Fibroblast of skin of right quadriceps (primary cell): ENCODE results near the gene GAS6.
A peak's percentile ranks its signal among the peaks of the same experiment; 100 is the strongest.
"Not testable (repeated sequence)": the region's sequence is repeated elsewhere in the genome, so short reads cannot be mapped to it uniquely, and the experiment has no call there.

Source experiments
- DNase-seq: peaks from one replicate; pipeline ENCODE4 v3.0.0-alpha.2; 2013

The GAS6 gene

DNA sequence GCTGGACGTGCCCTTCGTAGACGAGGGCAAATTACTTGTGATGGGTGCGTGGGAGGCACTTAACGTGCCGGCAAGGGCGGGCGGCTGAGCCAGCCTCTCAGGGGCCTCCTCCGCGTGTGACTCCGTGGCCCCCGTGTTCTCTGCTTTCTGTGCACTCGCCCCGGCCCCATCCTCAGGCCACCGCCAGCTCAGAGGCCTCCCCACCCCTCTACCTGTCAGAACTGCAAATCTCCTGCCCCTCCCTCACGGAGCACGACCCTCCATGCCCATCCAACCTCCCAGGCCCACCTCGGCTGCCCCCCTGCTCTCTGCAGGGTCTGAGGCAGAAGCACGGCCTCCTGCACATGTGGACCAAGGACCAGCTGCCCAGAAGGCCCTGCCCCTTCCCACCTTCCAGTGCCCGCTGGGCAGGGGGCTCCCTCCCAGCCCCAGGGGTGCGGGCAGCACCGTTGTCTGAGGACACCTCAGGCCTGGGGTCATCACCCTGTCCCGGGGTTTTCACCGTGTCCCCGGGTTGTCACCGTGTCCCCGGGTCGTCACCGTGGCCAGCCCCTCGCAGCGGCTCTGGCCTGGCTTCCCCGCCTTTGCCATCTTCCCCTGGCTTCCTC is 60.4 kb downstream of the GAS6 start:
- no peak for DNase-seq

DNA sequence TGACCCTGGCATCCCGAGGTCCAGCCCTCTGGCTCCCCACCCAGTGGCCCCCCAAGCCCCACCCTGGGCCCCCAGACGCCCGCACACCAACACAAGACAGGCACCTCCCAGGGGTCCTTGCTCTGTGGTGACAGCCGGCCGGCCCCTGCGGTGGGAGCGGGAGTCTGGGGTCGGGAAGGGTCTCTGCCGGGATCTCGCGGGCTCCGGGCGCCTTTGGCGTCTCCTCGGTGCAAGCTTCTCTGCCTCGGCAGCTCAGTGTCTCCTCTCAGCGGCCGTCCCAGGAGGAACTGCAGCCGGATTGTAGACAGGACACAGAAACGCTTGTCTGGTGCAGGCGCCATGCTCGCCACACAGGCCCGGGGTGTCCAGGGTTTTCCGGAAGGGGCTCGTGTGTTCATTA is 61.1 kb downstream of the GAS6 start:
- DNase-seq, result no peak

DNA sequence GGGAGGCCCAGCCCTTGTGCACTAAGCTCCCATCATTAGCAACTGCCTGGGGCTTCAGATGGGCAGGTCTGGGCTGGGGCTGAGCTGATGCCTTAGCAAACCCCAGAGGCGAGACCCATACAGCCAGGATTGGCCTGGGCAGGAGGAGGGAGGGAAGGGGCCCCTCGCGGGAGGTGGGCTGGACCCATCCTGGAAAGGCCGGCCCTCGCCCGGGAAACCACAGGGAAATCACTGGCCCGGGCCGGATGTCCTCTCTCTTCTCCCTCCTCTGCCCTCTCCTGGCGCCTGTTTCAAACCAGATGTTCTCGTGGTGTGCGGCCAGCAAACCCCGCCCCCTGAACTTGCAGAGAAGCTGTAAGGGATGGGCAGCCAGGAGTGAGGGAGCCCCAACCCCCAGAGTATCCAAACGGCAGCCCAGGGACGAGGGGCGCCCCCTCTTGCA is 61.8 kb downstream of the GAS6 start:
- peak; percentile 74 for DNase-seq

DNA sequence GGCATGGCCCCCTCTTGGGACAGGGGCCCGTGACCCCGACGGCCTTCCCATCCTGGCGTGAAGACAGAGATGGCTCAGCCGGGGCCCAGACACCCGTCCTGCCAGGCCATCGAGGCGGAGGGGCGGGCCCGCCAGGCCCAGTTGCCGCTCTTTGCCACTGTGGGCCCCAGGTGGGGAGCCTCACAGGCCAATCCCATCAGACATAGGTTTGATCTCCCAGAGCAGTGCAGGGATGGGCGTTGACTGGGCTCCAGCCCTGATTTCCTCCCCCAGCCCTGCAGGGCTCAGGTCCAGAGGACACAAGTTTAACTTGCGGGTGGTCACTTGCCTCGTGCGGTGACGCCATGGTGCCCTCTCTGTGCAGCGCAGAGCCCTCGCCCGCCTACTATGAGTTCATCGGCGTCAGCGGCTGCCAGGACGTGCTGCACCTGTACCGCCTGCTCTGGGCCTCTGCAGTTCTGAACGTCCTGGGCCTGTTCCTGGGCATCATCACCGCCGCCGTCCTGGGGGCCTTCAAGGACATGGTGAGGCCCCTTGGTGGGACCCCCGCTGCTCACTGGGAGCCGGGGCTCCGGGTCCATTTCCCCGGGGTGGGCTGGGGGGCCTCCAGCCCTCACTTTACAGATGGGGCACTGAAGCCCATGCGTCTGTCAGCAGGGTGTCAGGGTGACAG is 62.5 kb downstream of the GAS6 start:
- DNase-seq, result no peak

DNA sequence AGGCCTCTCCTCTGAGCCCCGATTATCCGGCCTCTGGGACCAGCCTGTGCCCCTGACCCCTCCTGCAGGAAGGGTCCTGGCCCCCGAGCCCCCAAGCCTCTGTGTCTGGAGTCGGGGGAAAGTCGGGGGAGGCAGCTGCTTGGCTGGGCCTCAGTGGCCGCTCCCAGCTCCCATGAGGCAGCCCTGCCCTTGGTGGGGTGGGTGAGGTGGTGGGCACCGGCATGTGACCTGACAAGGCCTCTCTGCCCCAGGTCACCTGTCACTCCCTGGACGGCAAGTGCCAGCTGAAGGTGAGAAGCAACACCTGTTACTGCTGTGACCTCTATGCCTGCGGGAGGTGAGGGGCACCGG is 63.3 kb downstream of the GAS6 start:
- DNase-seq, result no peak

DNA sequence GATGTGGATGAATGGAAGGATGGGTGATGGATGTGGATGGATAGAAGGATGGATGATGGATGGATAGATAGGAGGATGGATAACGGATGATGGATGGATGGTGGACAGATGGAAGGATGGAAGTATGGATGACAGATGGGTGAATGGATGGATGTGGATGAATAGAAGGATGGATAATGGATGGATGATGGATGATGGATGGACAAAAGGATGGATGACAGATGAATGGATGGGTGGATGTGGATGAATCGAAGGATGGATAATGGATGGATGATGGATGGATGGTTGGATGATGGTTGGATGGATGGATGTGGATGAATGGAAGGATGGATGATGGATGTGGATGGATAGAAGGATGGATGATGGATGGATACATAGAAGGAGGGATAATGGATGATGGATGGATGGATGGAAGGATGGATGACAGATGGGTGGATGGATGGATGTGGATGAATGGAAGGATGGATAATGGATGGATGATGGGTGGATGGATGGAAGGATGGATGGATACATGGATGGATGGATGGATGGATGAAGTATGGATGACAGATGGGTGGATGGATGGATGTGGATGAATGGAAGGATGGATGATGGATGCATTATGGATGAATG is 65.6 kb downstream of the GAS6 start:
- DNase-seq, result no peak

DNA sequence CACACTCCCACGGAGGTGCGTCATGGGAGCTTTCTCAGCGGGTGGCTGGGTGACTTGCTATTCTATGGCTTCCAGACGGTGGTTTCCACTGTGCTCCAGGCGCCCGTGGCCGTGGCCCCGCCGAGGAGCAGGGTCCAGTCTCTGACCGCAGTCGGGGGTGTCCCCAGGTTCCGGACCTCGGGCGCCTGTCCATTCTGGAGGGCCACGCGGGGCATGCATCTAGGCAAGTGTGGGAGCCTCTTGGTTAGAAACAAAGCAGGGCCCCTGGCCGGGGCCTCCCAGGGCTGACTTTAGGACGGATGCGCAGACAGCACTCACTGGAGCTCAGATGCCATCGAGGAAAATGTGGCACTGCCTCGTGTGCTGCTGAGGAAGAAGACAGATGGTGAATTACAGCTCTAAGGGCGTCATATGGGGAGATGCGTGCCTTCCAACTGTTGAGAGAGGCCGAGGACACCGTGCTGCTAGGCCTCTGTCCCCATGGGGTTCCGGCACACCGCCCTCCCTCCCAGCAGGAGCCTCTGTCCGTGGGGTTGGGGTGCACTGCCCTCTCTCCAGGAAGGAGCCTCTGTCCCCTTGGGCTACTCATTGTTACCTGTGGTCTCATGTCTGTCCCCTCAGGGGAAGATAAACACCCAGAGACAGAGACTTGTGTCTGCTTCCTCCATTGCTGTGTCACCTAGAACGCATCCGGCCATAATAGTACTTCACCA is 66.8 kb downstream of the GAS6 start:
- DNase-seq, result no peak

DNA sequence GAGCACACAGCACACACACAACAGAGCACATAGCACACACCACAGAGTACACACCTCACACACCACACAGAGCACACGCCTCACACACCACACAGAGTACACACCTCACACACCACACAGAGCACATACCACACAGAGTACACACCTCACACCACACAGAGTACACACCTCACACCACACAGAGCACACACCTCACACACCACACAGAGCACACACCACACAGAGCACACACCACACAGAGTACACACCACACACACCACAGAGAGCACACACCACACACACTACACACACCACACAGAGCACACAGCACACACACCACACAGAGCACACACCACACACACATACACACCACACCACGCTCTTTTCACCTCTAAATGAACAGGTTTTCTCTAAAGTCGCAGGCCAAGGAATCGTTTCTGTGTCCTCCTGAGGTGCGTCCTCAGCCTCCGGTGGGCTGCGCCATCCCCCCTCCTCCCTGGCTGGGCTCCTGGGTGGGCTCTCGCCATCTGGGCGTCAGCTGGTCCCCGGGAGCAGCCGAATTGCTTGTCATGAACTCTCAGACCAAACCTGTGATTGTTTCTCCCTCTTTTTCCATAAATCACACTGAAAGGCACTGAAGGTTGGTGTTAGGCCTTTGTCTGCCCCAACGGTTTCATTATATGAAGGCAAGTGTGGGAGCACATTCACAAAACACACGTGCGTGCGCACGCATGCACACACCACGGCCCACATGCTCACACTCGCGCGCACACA is 67.5 kb downstream of the GAS6 start:
- no peak for DNase-seq

DNA sequence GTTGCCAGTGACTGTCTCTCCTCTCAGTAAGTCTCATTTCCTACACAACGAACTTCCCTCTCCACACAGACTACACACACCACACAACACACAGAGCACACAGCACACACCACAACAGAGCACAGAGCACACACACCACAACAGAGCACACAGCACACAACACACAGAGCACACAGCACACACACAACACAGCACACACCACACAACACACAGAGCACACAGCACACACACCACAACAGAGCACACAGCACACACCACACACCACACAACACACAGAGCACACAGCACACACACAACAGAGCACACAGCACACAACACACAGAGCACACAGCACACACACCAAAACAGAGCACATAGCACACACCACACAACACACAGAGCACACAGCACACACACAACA is 68.5 kb downstream of the GAS6 start:
- not testable (repeated sequence) for DNase-seq

DNA sequence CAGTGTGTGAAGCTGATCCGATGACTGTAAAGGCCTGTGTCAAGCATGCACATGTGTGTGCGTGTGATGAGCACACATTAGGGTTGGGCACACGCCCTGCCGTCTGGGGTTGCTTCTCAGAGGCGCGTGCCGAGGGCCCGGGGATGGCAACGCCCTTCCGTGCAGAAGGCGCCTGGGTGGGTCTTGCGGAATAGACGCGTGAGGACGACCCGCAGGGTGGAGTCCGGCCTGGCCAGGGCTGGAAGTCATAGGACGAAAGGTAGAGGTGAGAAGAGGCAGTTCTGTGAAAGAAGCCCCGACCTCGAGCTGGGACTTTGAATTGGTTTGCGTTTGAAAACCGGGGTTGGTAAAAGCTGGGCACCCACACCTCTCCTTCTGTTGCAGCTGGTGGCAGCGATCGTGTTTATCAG is 69.1 kb downstream of the GAS6 start:
- no peak for DNase-seq

DNA sequence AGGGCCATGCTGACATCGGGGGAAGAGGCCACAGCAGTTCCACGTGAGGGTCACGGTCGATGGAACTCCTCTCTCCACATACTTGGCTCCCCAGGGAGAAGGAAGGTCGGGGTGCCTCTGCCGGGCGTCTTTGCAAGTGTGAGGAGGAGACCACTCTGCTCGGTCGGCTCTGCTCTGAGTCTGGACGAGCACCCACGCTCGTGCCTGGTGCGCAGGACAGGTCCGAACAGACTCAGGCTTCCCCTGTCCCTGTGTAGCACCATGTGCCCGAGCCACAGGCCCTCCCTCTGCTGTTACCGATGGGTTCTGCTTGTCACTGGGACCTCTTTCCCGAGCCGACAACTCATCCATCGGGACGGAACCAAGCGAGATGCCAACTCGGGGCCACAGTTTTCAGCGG is 69.8 kb downstream of the GAS6 start:
- no peak for DNase-seq

DNA sequence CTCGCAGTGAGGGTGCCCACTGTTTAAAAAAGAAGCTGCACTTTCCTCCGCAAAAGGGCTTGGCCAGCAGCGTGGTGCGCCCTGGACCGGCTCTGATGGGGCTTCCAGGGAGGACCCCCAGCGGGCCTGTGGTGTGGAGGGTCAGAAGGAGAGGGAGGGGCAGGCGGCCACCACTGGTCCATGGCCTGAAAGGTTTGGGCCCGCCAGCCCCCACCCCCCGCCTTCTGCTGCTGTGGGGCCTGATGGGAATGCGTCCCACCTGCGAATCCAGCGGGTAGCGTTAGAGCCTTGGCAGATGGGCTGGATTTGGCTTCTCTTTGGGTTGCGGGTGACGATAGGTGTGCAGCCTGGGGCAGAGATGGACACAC is 70.2 kb downstream of the GAS6 start:
- no peak for DNase-seq

DNA sequence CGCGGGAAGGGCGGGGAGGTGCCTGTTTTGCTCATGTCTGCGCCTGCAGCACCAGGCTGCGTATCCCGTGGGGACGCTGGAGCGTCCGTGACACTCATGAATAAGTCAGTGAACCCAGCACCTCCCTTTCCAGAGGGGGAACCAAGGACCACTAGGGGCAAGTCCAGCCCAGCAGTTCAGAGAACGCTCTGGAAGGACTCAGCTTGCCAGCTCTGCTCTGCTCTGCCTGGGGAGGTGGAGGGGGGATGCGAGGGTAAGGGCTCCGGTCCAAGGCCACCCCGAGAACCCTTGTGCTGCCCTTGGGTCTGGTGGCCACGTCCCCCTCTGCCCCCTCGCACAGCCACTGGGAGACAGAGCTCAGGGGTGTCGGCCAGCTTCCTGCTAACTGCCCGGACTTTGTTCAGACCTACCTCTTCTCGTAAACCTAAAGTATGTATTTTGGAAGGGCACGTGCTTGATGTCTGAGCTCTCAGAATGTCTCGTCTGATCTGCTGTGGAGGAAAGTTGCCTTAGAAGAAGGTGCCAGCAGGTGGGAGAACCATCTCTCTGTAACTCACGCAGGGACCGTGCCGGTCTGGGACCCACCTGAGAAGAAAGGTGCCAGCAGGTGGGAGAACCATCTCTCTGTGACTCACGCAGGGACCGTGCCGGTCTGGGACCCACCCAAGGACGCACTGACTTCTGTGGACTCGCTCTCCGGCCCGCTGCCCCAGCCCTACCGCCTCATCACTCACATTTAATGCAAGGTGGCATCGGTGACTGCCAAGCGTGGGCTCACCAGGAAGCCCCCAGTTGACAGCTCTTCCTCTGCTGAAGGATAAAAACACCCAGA is 70.8 kb downstream of the GAS6 start:
- no peak for DNase-seq

DNA sequence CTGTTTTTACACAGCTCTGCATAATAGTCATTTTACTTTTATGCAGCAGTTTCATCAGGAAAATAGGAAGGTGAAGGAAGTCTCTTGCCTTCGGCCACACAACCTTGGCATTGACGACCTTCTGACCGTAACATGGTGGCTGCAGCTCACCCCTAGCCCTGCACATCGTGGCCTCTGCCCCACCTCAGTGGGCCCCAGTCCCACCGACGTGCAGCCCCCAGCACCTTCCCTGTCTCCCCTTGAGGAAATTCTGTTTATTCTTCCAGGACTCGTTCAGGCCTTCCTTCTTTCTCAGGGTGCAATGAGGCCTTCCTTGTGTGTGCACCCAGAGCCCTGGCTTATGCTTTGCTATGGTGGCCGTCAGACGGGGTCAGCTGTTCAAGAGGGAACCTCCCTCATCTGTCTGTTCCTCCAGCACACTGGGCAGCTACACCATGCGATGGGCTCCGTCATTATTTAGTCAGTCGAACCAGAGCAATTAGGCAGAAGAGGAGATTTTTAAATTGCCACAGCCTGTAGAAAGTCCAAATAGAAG is 71.6 kb downstream of the GAS6 start:
- DNase-seq, result no peak

DNA sequence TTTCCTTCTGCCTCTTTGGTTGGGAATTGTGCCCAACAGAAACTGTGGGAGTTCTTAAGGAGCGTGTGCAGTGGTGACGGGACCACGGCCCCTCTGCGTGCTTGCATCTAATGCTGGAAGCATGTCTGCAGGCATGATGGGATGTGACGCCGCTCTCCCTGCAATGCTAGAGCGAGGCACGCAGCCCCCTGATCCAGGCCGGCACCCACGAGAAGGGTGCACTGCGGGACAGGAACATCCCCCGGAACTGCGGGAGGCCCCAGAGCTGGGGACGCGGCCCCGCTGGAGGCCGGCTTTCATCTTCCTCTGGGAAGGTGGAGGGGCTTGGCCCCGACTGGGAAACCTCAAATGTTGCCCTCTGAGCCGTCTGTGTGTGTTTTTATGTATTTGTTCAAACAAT is 72.1 kb downstream of the GAS6 start:
- no peak for DNase-seq

DNA sequence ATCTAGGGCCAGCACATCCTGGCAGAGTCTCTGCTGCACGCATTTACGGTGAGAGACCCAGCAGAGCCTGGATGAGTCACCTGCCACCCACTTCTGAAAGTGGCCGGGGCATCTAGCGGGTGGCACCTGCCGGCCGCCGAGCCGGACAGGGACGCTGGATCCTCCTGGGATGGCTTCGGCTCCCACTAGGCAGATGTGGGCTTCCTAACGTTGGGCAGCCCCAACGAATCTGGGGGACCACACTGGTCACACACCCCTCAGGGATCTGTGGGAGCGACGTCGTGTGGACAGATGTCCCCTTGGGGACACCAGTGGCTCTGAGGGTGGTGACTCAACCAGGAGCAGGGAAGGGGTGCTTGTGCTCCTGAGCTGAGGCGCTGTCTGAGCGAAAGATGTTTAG is 72.7 kb downstream of the GAS6 start:
- no peak for DNase-seq

DNA sequence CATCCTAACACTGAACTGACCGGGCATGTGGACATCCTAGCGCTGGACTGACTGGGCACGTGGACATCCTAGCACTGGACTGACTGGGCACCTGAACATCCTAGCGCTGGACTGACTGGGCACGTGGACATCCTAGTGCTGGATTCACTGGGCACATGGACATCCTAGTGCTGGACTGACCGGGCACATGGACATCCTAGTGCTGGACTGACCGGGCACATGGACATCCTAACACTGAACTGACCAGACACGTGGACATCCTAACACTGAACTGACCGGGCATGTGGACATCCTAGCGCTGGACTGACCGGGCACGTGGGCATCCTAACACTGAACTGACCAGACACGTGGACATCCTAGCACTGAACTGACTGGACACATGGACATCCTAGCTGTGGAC is 73.9 kb downstream of the GAS6 start:
- DNase-seq, result not testable (repeated sequence)

DNA sequence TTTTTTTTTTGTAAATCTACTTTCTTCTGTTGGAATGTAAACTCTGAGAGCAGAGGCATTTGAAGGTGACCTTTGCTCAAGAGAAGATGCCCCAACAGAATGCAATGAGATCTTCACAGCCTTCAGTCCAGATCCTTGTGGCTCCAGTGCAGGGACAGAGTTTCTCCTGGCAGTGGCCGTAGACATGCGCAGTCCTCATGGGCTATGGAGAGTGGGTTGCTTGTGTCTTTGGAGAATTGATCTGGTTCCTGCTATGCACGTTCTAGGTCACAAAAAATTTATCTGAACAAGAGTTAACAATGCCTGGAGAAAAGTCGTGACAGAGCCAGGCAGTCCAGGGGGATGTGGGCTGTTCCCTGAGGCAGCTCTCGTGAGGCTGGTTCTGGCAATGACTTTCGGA is 74.7 kb downstream of the GAS6 start:
- no peak for DNase-seq

DNA sequence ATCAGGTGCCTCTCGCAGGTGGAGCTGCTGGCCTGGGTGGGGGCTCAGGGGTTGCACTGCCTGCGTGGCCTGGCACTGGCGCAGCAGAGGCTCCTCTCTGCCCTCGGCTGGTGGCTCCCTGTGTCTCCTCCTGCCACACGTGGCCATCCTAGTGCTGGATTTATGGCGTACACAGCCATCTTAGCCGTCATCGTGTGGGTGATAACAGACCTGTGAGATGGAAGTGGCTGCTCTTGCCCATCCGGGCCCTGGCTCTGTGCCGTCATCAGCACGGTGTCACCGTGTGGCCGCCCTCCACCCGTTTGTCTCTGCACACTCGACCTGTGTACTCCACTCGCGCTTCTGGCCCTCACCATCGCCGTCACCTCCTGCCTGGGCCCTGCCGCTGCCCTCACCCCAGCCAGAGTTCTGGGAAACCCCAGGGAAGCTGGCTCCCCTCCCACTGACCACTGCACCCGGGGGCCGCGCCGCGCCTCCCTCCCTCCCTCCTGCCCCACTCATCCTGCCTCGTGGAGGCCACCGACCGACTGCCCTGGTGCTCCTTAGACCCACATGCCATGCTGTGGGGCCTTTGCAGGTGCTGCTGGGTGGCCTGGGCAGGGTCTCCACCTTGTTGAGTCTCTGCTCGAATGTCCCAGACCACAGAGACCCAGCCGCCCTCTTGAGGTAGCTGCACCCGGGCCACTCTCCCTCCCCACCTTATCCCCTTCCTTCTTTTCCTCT is 75.3 kb downstream of the GAS6 start:
- no peak for DNase-seq

DNA sequence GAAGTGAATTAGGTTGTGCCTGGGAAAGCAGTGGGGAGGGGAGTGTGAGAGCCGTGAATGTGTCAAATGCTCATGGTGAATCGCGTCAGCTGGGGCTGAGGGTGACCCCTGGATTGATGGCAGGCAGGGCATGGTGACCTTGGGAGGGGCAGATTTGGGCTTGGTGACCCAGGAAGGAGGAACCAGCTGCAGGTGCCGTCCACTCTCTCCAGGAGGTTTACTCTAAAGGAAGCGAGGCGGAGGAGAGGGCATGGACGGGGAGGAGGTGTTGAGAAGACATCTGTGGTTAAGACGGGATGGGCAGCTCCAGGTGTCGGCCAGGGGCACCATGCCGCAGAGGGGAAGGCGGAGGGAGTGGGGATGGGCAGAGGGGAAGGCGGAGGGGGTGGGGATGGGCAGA is 76.2 kb downstream of the GAS6 start:
- no peak for DNase-seq

DNA sequence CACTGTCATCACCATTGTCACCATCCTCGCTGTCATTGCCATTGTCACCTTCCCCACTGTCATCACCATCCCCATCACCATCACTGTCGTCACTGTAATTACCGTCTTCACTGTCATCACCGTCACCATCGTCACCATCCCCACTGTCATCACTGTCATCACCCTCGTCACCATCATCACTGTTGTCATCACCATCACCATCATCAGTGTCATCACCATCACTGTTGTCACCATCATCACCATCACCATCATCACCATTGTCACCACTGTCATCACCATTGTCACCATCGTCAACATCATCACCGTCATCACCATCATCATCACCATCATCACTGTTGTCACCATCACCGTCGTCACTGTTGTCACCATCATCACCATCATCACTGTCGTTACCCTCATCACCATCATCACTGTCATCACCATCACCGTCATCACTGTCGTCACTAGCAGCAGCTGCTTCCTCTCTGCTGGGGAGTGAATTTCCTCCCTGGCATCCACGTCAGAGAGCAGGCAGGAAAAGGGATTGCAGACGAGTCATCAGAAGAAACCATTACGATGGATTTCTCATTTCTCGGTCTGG is 77.5 kb downstream of the GAS6 start:
- peak; percentile 21 for DNase-seq
